Amygdala (tissue), 56 donors: ENCODE results near the gene MDN1.
"Not testable (repeated sequence)": the region's sequence is repeated elsewhere in the genome, so short reads cannot be mapped to it uniquely, and the experiment has no call there.

Experiments
- DNase-seq, 56 donors: peaks; one replicate each; lab custom pipeline; 2025; lab: John Stamatoyannopoulos, UW

Gene MDN1

DNA sequence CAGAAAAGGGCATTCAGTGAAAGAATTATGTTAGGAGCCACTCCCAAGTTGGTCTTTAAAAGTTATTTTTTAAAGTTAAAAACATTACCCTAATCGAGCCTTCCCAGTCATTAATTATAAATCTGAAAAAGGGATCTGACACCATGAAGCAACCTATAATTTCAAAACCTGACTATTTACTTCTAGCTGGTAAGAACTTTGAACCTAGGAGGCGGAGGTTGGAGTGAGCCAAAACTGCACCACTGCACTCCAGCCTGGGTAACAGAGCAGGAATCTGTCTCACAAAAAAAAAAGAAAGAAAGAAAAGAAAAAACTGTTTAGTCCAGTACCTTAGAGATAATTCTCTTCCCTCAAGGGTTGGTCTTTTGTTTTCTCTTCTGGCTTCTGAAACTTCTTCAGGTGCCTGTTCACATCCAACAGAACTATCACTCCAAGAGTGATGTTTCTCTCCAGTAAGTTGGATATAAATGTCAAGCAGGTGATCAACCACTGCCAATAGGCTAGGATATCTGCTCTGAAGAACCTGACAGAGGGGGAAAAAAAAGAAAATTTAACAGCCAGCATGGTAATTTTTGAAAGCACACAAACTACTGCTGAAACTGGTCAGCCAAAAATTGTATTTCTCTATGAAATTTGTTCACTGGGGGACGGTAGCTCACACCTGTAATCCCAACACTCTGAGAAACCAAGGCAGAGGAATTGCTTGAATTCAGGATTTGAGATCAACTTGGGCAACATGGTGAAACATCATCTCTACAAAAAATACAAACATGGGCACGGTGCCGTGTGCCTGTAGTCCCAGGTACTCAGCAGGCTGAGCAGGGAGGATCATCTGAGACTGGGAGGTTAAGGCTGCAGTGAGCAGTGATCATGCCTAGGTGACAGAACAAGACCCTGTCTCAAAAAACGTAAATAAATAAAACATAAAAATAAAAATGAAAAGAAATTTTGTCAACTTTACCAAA lies 38.2 kb downstream of the MDN1 start:
- DNase-seq, result no peak

GRCh38 chr6:89777455-89777854 lies 42.1 kb downstream of the MDN1 start:
- no peak for DNase-seq

DNA sequence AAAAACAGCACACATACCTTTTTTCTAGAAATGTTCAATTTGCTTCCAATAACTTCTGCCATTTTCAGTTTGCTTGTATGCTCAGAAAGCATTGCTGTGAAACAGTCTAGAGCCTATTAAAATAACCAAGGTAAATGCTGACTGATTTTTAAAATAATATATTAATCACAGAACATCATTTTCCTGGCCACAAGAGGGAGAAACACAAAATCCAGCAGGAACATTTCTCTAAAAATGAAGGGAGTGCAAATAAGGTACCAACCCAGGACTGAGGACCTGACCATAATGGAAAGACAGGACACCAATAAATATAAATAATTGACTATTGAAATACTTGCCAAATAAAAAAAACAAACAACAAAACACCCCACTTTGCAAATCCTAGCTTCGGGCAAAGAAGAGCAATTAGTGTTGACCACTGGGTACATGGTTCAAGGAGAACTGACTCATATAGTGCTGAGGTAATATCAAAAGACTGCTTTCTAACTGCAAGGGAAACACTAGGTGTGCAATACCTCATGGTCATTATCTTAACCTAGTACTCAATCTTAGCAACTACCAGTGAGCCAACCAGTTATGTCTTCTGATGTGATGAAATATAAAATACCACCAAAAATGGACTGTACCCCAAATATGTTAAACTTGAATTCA lies 42.9 kb downstream of the MDN1 start:
- no peak for DNase-seq

GRCh38 chr6:89775150-89775549 lies 44.4 kb downstream of the MDN1 start:
- no peak for DNase-seq

GRCh38 chr6:89769572-89769971 lies 50.0 kb downstream of the MDN1 start:
- no peak for DNase-seq

GRCh38 chr6:89768324-89768723 lies 51.3 kb downstream of the MDN1 start:
- no peak for DNase-seq

DNA sequence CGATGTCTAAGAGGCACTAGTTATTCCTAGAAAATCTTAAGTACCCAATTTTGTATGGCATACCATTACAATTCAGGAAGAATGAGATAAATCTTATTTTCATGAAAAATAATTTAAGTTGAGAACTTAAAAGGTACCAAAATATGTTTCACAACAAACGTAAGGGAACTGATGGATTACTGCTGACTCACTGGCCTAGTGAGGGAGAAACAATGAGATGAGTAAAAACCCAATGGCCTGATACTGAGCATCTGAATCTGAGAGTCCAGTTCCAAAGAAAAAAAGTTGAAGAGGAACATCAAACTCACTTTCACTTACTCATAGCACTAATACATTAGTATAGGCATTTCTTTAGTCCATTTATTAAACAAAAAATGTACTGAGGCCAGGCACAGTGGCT lies 56.0 kb downstream of the MDN1 start:
- DNase-seq, result no peak

DNA sequence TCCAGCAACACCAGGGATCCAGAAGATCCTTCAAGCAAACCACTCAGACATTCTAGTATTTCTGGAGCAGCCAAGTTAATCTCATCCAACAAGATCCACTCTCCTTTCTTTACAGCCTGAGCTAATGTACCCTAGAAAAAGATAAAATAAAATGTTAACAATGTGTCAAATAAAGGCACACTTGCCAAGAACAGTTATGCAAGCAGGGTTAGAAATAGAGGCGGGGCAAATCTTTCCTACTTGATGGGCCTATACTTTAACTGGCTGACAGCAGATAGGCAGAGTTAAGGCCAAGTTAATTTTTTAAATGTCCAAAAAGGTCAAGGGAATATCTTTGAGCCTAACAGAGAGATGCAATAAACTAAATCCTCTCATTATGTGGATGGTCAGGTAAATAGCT lies 60.8 kb downstream of the MDN1 start:
- DNase-seq, result no peak

DNA sequence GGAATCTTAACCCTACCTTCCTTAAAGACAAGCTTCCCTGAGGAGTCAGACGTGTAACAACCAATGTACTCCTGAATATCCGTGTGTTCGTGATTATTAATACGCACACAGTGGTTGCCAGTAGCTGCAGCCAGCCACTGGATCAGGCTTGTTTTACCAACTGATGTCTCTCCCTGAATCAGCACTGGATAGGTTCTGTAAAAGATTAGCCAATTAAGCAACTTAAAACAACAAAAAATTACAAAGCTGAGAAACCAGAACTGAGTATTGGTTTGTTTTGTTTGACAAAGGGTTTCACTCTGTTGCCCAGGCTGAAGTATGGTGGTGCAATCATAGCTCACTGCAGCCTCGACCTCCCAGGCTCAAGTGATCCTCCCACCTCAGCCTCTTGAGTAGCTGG lies 69.3 kb downstream of the MDN1 start:
- DNase-seq, result no peak

DNA sequence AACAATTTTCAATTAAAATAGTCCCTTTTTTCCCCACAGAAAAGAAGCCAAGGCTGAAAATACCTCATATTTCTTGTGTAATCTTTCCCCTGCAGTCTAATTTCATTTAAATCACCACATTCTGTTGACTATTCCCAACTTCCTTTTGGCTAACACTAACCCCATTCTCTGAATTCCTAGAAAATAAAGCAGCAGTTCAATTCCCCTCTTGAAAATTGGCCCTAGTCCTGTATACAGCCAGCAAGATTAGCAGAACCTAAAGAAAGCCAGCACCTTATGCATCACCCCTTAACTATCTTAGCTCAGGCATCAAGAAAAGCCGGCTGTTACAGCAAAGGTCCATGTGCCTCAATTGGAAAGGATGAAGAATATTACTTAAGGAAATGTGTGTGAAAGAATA lies 69.7 kb downstream of the MDN1 start:
- DNase-seq, result no peak

GRCh38 chr6:89745716-89746115 lies 73.9 kb downstream of the MDN1 start:
- no peak for DNase-seq

DNA sequence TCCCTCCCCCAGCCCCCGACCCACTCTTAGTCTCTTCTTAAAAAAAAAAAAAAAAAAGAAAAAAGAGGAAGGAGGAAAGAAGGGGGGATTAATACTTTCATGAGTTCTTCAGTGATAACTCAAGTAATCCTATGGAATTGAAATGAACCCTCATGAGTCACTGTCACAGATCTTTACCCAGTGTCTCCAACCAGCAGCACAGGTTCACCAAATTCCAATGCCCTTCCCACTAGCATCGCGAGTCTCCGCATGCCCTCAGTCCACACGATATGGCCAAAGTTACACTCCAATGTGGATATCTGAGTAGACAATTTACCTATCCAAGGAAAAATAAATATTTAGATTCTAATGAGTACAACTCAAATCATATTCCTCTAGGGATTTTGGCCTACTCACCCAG lies 74.5 kb downstream of the MDN1 start:
- no peak for DNase-seq

DNA sequence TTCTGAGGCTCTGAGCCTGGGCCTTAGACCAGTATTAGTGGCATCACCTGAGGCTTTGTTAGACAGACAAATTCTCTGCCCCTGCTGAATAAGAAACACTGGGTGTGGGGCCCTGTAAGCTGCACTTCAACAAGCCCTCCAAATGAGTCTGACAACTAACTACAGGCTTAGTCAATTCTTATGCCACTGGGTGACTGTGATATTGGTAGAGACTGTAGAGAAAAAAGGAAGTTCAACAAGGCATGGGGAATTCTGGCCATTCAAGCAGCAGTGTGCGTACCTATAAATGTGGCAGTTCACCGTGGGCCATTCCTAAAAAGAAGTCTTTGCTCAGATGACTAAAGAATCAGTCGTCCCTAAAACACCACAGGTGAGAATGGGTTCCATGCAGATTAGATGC lies 82.7 kb downstream of the MDN1 start:
- DNase-seq, result no peak

- no peak for DNase-seq
Observed at GRCh38 chr6:89734526-89734925, 85.1 kb downstream of the MDN1 start.

- DNase-seq, result no peak
Observed at GRCh38 chr6:89731924-89732567, 87.5 kb downstream of the MDN1 start.

- not testable (repeated sequence) for DNase-seq
Observed at GRCh38 chr6:89731262-89731661, 88.3 kb downstream of the MDN1 start.

DNA sequence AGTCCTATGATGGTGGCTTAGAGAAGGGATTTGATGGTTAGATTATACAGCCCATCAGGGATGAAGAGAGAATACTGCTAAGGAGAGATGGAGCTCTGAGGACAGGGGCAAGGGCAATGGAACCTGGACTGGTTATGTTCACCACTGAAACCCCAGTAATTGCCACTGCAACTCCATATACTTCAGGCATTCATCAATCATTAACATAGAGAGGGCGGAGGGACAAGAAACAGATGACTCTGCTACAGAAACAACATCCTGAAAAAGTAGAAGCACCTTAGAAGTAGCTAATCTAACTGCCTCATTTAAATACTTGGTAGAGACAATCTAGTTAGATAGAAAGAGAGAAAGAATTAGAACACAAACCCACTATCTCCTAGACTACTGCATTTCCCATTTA lies 89.8 kb downstream of the MDN1 start:
- no peak for DNase-seq

GRCh38 chr6:89727501-89727900 lies 92.1 kb downstream of the MDN1 start:
- DNase-seq, result no peak

GRCh38 chr6:89724981-89725380 lies 94.6 kb downstream of the MDN1 start:
- DNase-seq, result no peak

- DNase-seq, result no peak
Observed at GRCh38 chr6:89723046-89723445, 96.5 kb downstream of the MDN1 start.

DNA sequence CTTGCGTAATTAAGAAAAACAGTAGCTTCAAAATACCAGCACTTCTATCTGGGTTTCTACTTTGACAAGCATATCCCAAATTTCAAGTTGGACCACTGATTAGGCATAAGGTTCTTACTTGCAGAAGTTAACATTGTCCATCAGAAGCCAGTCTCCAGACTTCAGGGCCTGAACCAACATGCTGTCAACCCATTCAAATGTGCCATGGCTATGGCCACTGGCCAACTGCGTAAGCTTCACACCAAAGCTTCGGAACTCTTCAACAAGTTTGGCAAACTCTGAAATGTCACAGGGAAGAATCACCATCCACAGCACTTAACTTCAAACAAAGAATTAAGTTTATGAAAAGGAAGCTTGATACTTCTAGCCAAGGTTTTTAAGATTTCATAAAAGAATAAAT lies 103.1 kb downstream of the MDN1 start:
- no peak for DNase-seq

DNA sequence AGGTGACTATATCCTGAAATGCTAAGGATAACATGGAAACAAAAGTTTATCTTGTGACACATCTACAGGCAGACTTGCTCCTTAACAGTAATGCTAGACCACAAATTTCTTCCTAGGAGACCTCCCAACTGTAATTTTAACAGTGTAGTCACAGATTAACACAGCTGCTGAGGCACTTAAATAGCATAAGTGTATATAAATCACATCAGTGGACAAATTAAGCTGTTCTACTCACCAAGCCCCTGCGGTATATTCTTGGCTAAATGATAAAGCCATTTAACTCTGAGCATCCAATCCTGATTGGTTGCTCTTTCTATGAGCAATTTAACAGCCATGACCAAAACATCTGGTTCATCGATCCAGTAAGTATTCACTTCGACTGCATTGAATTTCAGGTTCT lies 107.8 kb downstream of the MDN1 start:
- no peak for DNase-seq
